SK-N-SH (cell line): ENCODE measurements around the gene CYCS.

Source experiments
- EP300 ChIP-seq, 2 experiments: IDR thresholded peaks; 2 replicates each; pipeline versions ENCODE4 v1.4.0 to v1.6.1; 2012; ENCODE audit warnings: borderline replicate concordance in 1 of 2, low read depth in 1 of 2, low read length in 1 of 2
- FOXM1 ChIP-seq: IDR thresholded peaks from 2 replicates; pipeline ENCODE4 v1.4.0; 2012; ENCODE audit warnings: low read depth, mild to moderate bottlenecking
- TF ChIP-seq, protein P1 (sequence below): fragments of 200-600 bp; sonication (generic); IDR thresholded peaks from 2 replicates; pipeline ENCODE4 v1.6.1; 2017; ENCODE audit warnings: antibody characterized with exemption, mild to moderate bottlenecking, moderate library complexity

DNA sequence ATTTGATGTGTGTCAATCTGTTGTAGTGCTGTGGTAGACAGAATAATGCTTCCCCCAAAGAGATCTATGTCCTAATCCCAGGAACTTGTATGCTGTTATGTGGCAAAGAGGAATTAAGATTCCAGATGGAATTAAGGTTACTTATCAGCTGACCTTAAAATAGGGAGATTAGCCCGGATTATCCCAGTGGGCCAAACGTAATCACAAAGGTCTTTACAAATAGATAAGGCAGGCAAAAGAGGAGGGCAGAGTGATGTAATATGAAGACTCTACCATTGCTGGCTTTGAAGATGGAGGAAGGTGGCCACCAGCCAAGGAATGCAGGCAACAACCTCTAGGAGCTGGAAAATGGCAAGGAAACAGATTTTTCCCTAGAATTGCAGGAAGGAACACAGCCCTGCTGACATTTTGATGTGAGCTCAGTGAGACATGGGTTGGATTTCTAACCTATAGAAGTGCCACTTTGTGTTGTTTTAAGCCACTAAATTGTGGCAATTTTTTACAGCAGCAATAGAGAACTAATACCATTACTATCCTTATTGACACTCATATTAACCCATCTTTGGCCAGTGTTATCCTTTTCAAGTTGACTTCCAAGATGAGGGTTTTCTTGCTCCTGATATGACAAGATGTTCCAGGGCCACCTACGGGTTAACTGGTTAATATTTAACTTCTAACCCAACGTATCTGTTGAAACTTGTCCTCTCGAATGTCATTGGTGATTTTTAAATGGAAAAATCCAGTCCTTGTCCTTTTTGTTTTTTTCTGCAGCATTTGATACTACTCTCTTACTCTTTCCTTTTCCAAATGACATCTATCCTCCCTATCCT lies 29.3 kb downstream of the CYCS start:
- TF ChIP-seq, protein P1, sequence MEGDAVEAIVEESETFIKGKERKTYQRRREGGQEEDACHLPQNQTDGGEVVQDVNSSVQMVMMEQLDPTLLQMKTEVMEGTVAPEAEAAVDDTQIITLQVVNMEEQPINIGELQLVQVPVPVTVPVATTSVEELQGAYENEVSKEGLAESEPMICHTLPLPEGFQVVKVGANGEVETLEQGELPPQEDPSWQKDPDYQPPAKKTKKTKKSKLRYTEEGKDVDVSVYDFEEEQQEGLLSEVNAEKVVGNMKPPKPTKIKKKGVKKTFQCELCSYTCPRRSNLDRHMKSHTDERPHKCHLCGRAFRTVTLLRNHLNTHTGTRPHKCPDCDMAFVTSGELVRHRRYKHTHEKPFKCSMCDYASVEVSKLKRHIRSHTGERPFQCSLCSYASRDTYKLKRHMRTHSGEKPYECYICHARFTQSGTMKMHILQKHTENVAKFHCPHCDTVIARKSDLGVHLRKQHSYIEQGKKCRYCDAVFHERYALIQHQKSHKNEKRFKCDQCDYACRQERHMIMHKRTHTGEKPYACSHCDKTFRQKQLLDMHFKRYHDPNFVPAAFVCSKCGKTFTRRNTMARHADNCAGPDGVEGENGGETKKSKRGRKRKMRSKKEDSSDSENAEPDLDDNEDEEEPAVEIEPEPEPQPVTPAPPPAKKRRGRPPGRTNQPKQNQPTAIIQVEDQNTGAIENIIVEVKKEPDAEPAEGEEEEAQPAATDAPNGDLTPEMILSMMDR: no peak
- TF ChIP-seq FOXM1 (no peak), EP300 (IDR thresholded peaks at IDR 0.05; ENCODE audit: borderline replicate concordance in 1 of 2, low read depth in 1 of 2, low read length in 1 of 2) (no peak)
